ENCODE measurements around the gene DNAJB5.

GRCh38 chr9:34994260-34994899, 4.8 kb downstream of the DNAJB5 start:
- TF ChIP-seq CTCF (IDR thresholded peaks at IDR 0.05) (peak in 3 of 4 experiments; percentile 60 to 67 (median 64)), EP300 (IDR thresholded peaks at IDR 0.05) (no peak)
